HepG2 (cell line): ENCODE results near the gene TGFB2. TPM values are rescaled to one million over a fixed set of nuclear protein-coding genes. Genes with fewer than 3 reads are reported as not detected.

Experiments
- FOXA1 ChIP-seq, 2 experiments: fragments of 450-650 bp in 1 of 2; sonication (generic) in 1 of 2; formaldehyde crosslinking in 1 of 2; IDR thresholded peaks; 2 replicates each; pipeline versions ENCODE4 v1.4.0 to v1.6.1; 2016 to 2020; ENCODE audit warnings: missing genetic modification reagents in 1 of 2
- FOXJ3 ChIP-seq: sonication (generic); formaldehyde crosslinking; IDR thresholded peaks from 2 replicates; pipeline ENCODE4 v1.4.0; 2020; ENCODE audit warnings: missing genetic modification reagents, mild to moderate bottlenecking, borderline replicate concordance
- JARID2 ChIP-seq: sonication (generic); formaldehyde crosslinking; IDR thresholded peaks from 2 replicates; pipeline ENCODE4 v1.8.1; 2023; ENCODE audit warnings: missing genetic modification reagents, inconsistent platforms; ENCODE audit not compliant: insufficient replicate concordance
- KDM6A ChIP-seq: IDR thresholded peaks from 2 replicates; pipeline ENCODE4 v1.6.1; 2016; ENCODE audit warnings: low read depth
- NR2F2 ChIP-seq: IDR thresholded peaks from 2 replicates; pipeline ENCODE4 v1.6.1; 2012; ENCODE audit warnings: low read depth, inconsistent platforms, borderline replicate concordance
- PAWR ChIP-seq: sonication (generic); formaldehyde crosslinking; IDR thresholded peaks from 2 replicates; pipeline ENCODE4 v1.4.0; 2020; ENCODE audit warnings: missing genetic modification reagents, mild to moderate bottlenecking, borderline replicate concordance
- SMAD1 ChIP-seq: sonication (generic); formaldehyde crosslinking; IDR thresholded peaks from 2 replicates; pipeline ENCODE4 v1.4.0; 2020; ENCODE audit warnings: missing genetic modification reagents, low read depth, mild to moderate bottlenecking, borderline replicate concordance
- SMAD3 ChIP-seq: sonication (generic); formaldehyde crosslinking; IDR thresholded peaks from 2 replicates; pipeline ENCODE4 v1.4.0; 2020; ENCODE audit warnings: missing genetic modification reagents
- SNAPC2 ChIP-seq: sonication (generic); formaldehyde crosslinking; IDR thresholded peaks from 2 replicates; pipeline ENCODE4 v1.8.1; 2022; ENCODE audit warnings: mild to moderate bottlenecking, missing genetic modification reagents
- TCF7 ChIP-seq: sonication (generic); IDR thresholded peaks from 2 replicates; pipeline ENCODE4 v1.6.1; 2016; ENCODE audit warnings: antibody characterized with exemption, low read depth
- ZBTB7A ChIP-seq: sonication (generic); formaldehyde crosslinking; IDR thresholded peaks from 2 replicates; pipeline ENCODE4 v1.8.0; 2022; ENCODE audit warnings: mild to moderate bottlenecking, missing genetic modification reagents
- ZNF644 ChIP-seq: IDR thresholded peaks from 2 replicates; pipeline ENCODE4 v1.6.1; 2016; ENCODE audit warnings: low read depth
- ZNF703 ChIP-seq: sonication (generic); formaldehyde crosslinking; IDR thresholded peaks from 2 replicates; pipeline ENCODE4 v1.5.1; 2020; ENCODE audit warnings: missing genetic modification reagents, mild to moderate bottlenecking, moderate library complexity, borderline replicate concordance
- polyA plus RNA-seq, 8 experiments: library from polyadenylated mRNA; depleted of rRNA in 3 of 8; stranded (reverse) in 7 of 8; unstranded in 1 of 8; fragments of >200 nt; fragmentation: Illumina TruSeq in 4 of 8; extraction: Trizol in 4 of 8; gene quantifications; 2 replicates each; pipeline versions ENCODE4 v1.2.1 to v1.2.3, GENCODE V29; 2011 to 2016; ENCODE audit warnings: low read depth in 4 of 8, missing spikeins in 1 of 8, mixed read lengths in 1 of 8; ENCODE audit not compliant: insufficient read depth in 1 of 8
- total RNA-seq, 5 experiments: library from RNA; depleted of rRNA; stranded (reverse); fragments of >200 nt; fragmentation: Illumina TruSeq; extraction: Trizol; gene quantifications; 2 replicates each; pipeline ENCODE4 v1.2.3, GENCODE V29; 2016; ENCODE audit warnings: low read depth in 1 of 5
- TF ChIP-seq, protein P1 (sequence below): IDR thresholded peaks from 2 replicates; pipeline ENCODE4 v1.4.0; 2020; ENCODE audit warnings: mild to moderate bottlenecking, missing genetic modification reagents
- TF ChIP-seq, protein P2 (sequence below): sonication (generic); formaldehyde crosslinking; IDR thresholded peaks from 2 replicates; pipeline ENCODE4 v1.5.0; 2020; ENCODE audit warnings: mild to moderate bottlenecking, missing genetic modification reagents, borderline replicate concordance
- TF ChIP-seq, protein P3 (sequence below): sonication (generic); formaldehyde crosslinking; conservative IDR thresholded peaks from 2 replicates; pipeline ENCODE4 v1.8.0; 2022; ENCODE audit warnings: missing genetic modification reagents

TGFB2 gene
- total and polyA plus RNA-seq, 2 of the 13 experiments (the other 11 are each of a cell fraction or from before 2014, with no cell fraction given): 0.07 TPM; not detected in 1

DNA sequence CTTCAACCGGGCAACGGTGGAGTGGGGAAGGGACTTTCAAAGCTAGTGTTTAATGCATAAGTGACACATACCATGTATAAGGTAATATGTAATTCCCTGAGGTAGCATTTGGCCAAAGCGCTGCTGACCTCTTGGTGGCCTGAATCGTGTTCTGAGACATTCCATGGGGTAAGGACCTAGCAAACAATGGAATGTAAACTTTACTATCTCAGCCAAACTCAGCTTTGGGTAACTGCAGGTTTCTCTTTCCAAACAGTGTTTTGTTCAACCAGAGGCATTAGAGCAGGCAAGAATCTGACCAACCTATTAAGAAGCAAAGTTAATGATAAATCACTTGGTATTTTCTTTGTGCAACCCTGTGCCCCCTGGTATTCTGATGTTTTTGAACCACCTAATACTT, 22.0 kb downstream of the TGFB2 start (continued):
- TF ChIP-seq, protein P1, sequence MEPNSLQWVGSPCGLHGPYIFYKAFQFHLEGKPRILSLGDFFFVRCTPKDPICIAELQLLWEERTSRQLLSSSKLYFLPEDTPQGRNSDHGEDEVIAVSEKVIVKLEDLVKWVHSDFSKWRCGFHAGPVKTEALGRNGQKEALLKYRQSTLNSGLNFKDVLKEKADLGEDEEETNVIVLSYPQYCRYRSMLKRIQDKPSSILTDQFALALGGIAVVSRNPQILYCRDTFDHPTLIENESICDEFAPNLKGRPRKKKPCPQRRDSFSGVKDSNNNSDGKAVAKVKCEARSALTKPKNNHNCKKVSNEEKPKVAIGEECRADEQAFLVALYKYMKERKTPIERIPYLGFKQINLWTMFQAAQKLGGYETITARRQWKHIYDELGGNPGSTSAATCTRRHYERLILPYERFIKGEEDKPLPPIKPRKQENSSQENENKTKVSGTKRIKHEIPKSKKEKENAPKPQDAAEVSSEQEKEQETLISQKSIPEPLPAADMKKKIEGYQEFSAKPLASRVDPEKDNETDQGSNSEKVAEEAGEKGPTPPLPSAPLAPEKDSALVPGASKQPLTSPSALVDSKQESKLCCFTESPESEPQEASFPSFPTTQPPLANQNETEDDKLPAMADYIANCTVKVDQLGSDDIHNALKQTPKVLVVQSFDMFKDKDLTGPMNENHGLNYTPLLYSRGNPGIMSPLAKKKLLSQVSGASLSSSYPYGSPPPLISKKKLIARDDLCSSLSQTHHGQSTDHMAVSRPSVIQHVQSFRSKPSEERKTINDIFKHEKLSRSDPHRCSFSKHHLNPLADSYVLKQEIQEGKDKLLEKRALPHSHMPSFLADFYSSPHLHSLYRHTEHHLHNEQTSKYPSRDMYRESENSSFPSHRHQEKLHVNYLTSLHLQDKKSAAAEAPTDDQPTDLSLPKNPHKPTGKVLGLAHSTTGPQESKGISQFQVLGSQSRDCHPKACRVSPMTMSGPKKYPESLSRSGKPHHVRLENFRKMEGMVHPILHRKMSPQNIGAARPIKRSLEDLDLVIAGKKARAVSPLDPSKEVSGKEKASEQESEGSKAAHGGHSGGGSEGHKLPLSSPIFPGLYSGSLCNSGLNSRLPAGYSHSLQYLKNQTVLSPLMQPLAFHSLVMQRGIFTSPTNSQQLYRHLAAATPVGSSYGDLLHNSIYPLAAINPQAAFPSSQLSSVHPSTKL (CRISPR knock-in tag): peak; percentile 44
- TF ChIP-seq ZNF703: no peak
- TF ChIP-seq PAWR (CRISPR knock-in tag): no peak
- TF ChIP-seq JARID2 (CRISPR knock-in tag): no peak
- TF ChIP-seq SMAD3 (CRISPR knock-in tag): no peak
- 0 out of 2 replicates have a peak, but pooled peaks have one; percentile 25 for TF ChIP-seq ZBTB7A
- TF ChIP-seq, protein P2, sequence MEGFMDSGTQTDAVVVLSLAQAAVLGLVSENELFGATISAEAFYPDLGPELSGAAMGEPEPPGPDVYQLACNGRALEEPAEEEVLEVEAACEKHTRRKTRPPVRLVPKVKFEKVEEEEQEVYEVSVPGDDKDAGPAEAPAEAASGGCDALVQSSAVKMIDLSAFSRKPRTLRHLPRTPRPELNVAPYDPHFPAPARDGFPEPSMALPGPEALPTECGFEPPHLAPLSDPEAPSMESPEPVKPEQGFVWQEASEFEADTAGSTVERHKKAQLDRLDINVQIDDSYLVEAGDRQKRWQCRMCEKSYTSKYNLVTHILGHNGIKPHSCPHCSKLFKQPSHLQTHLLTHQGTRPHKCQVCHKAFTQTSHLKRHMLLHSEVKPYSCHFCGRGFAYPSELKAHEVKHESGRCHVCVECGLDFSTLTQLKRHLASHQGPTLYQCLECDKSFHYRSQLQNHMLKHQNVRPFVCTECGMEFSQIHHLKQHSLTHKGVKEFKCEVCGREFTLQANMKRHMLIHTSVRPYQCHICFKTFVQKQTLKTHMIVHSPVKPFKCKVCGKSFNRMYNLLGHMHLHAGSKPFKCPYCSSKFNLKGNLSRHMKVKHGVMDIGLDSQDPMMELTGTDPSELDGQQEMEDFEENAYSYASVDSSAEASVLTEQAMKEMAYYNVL (CRISPR knock-in tag): 0 out of 2 replicates have a peak, but pooled peaks have one; percentile 20
- TF ChIP-seq, protein P3, sequence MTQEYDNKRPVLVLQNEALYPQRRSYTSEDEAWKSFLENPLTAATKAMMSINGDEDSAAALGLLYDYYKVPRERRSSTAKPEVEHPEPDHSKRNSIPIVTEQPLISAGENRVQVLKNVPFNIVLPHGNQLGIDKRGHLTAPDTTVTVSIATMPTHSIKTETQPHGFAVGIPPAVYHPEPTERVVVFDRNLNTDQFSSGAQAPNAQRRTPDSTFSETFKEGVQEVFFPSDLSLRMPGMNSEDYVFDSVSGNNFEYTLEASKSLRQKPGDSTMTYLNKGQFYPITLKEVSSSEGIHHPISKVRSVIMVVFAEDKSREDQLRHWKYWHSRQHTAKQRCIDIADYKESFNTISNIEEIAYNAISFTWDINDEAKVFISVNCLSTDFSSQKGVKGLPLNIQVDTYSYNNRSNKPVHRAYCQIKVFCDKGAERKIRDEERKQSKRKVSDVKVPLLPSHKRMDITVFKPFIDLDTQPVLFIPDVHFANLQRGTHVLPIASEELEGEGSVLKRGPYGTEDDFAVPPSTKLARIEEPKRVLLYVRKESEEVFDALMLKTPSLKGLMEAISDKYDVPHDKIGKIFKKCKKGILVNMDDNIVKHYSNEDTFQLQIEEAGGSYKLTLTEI (CRISPR knock-in tag): no peak
- 0 out of 2 replicates have a peak, but pooled peaks have one; percentile 11 for TF ChIP-seq ZNF644 (CRISPR knock-in tag)
- TF ChIP-seq FOXJ3 (CRISPR knock-in tag): peak; percentile 54; the same call in 1 of the 2 replicates
- TF ChIP-seq FOXA1 (IDR thresholded peaks at IDR 0.05): no peak
- TF ChIP-seq FOXA1 (CRISPR knock-in tag; IDR thresholded peaks at IDR 0.05): peak; percentile 55
- TF ChIP-seq SMAD1 (CRISPR knock-in tag): no peak
- 0 out of 2 replicates have a peak, but pooled peaks have one; percentile 31 for TF ChIP-seq KDM6A
- TF ChIP-seq NR2F2: peak; percentile 51; the same call in 1 of the 2 replicates
- TF ChIP-seq SNAPC2: 0 out of 2 replicates have a peak, but pooled peaks have one; percentile 50
- peak; percentile 28; the same call in 1 of the 2 replicates for TF ChIP-seq TCF7
